Central memory CD8-positive, alpha-beta T cell (primary cell): ENCODE results near the gene C9orf152.

Source experiments
- ATAC-seq: fragments of 150-1000 bp; cut with Tn5 transposase; replicated peaks from 2 replicates; pipeline ENCODE4 v1.10.0; 2022; ENCODE audit warnings: mild to moderate bottlenecking, moderate FRiP score, moderate number of reproducible peaks; ENCODE audit not compliant: poor library complexity, severe bottlenecking; ENCODE audit errors: extremely low read depth
- DNase-seq, 2 donors: peaks; one replicate each; pipeline ENCODE4 v3.0.0; 2021; ENCODE audit warnings: low spot score in 2 of 2
- H3K27ac Mint-ChIP-seq: one replicate; pipeline ENCODE4 v1.8.0; 2022; ENCODE audit warnings: low read depth, mild to moderate bottlenecking, moderate library complexity, mixed read lengths
- H3K27me3 Mint-ChIP-seq: one replicate; pipeline ENCODE4 v1.8.0; 2022; ENCODE audit warnings: mixed read lengths
- H3K36me3 Mint-ChIP-seq: one replicate; pipeline ENCODE4 v1.8.0; 2022; ENCODE audit warnings: mild to moderate bottlenecking, moderate library complexity, mixed read lengths; ENCODE audit not compliant: insufficient read depth
- H3K4me1 Mint-ChIP-seq: one replicate; pipeline ENCODE4 v1.8.0; 2022; ENCODE audit warnings: mixed read lengths
- H3K4me3 Mint-ChIP-seq: one replicate; pipeline ENCODE4 v1.8.0; 2022; ENCODE audit warnings: mild to moderate bottlenecking, moderate library complexity, mixed read lengths
- H3K9me3 Mint-ChIP-seq: one replicate; pipeline ENCODE4 v1.8.0; 2022; ENCODE audit warnings: mixed read lengths

The C9orf152 gene

GRCh38 chr9:110246214-110246613, 38.3 kb upstream of the C9orf152 start:
- DNase-seq = no peak
- no peaks in the 10 kb centered on the region for H3K9me3 Mint-ChIP-seq
- H3K27ac Mint-ChIP-seq = no peak overlapping the region
- H3K4me3 Mint-ChIP-seq = no peak overlapping the region
- peaks cover 18% of the 10 kb centered on the region for H3K36me3 Mint-ChIP-seq
- H3K27me3 Mint-ChIP-seq = no peaks in the 10 kb centered on the region
- H3K4me1 Mint-ChIP-seq = no peaks in the 10 kb centered on the region
- no peak for ATAC-seq

GRCh38 chr9:110244616-110245015, 36.7 kb upstream of the C9orf152 start:
- no peaks in the 10 kb centered on the region for H3K9me3 Mint-ChIP-seq
- H3K27ac Mint-ChIP-seq = no peak overlapping the region
- DNase-seq = no peak
- H3K4me1 Mint-ChIP-seq = no peaks in the 10 kb centered on the region
- H3K36me3 Mint-ChIP-seq = peaks cover 15% of the 10 kb centered on the region
- no peak overlapping the region for H3K4me3 Mint-ChIP-seq
- no peaks in the 10 kb centered on the region for H3K27me3 Mint-ChIP-seq
- no peak for ATAC-seq

- H3K27me3 Mint-ChIP-seq = no peaks in the 10 kb centered on the region
- no peak overlapping the region for H3K4me3 Mint-ChIP-seq
- H3K36me3 Mint-ChIP-seq = peaks cover 10% of the 10 kb centered on the region
- no peaks in the 10 kb centered on the region for H3K4me1 Mint-ChIP-seq
- ATAC-seq (no peak), DNase-seq (no peak)
- H3K27ac Mint-ChIP-seq = no peak overlapping the region
- no peaks in the 10 kb centered on the region for H3K9me3 Mint-ChIP-seq
These were observed 33.9 kb upstream of the C9orf152 start for GRCh38 chr9:110241858-110242321.

- ATAC-seq (no peak), DNase-seq (no peak)
- H3K9me3 Mint-ChIP-seq = no peaks in the 10 kb centered on the region
- no peak overlapping the region for H3K27ac Mint-ChIP-seq
- H3K4me1 Mint-ChIP-seq = no peaks in the 10 kb centered on the region
- no peaks in the 10 kb centered on the region for H3K27me3 Mint-ChIP-seq
- H3K36me3 Mint-ChIP-seq = peaks cover 10% of the 10 kb centered on the region
- no peak overlapping the region for H3K4me3 Mint-ChIP-seq
These were observed 33.4 kb upstream of the C9orf152 start for GRCh38 chr9:110241260-110241857.

GRCh38 chr9:110240198-110240597, 32.2 kb upstream of the C9orf152 start:
- Mint-ChIP-seq H3K27me3 (no peaks in the 10 kb centered on the region), H3K27ac (no peak overlapping the region), H3K9me3 (no peaks in the 10 kb centered on the region), H3K4me1 (no peaks in the 10 kb centered on the region), H3K4me3 (no peak overlapping the region), H3K36me3 (peaks cover 8% of the 10 kb centered on the region)
- DNase-seq (no peak), ATAC-seq (no peak)

- H3K27ac Mint-ChIP-seq = no peak overlapping the region
- H3K4me3 Mint-ChIP-seq = no peak overlapping the region
- ATAC-seq (no peak), DNase-seq (no peak)
- no peaks in the 10 kb centered on the region for H3K9me3 Mint-ChIP-seq
- peaks cover 44% of the 10 kb centered on the region for H3K27me3 Mint-ChIP-seq
- no peaks in the 10 kb centered on the region for H3K36me3 Mint-ChIP-seq
- no peaks in the 10 kb centered on the region for H3K4me1 Mint-ChIP-seq
These were observed 20.4 kb upstream of the C9orf152 start for GRCh38 chr9:110228321-110228720.

GRCh38 chr9:110224583-110224982, 16.6 kb upstream of the C9orf152 start:
- ATAC-seq = no peak
- H3K9me3 Mint-ChIP-seq = no peaks in the 10 kb centered on the region
- no peaks in the 10 kb centered on the region for H3K36me3 Mint-ChIP-seq
- H3K4me1 Mint-ChIP-seq = no peaks in the 10 kb centered on the region
- H3K27ac Mint-ChIP-seq = no peak overlapping the region
- DNase-seq = no peak
- H3K4me3 Mint-ChIP-seq = no peak overlapping the region
- H3K27me3 Mint-ChIP-seq = peaks cover 35% of the 10 kb centered on the region

GRCh38 chr9:110220809-110221208, 12.8 kb upstream of the C9orf152 start:
- H3K36me3 Mint-ChIP-seq = no peaks in the 10 kb centered on the region
- no peaks in the 10 kb centered on the region for H3K4me1 Mint-ChIP-seq
- H3K27ac Mint-ChIP-seq = no peak overlapping the region
- H3K4me3 Mint-ChIP-seq = no peak overlapping the region
- ATAC-seq (no peak), DNase-seq (no peak)
- no peaks in the 10 kb centered on the region for H3K9me3 Mint-ChIP-seq
- peaks cover 38% of the 10 kb centered on the region for H3K27me3 Mint-ChIP-seq

DNA sequence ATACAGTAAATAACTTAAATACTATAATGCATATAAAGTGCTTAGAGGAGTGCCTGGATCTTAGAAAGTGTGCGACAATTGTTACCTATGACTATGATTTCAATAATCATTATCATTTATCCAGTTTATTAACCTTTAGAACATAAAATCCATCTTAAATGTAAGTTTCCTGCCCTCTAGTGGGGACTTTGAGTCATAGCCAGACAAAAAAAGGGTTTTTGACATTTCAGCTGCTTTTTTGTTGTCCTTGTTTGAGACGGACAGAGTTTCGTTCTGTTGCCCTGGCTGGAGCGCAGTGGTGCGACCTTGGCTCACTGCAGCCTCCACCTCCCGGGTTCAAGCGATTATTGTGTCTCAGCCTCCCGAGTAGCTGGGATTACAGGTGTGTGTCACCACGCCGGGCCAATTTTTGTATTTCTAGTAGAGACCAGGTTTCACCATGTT, 9.7 kb upstream of the C9orf152 start:
- H3K4me3 Mint-ChIP-seq = no peak overlapping the region
- H3K27ac Mint-ChIP-seq = no peak overlapping the region
- peaks cover 23% of the 10 kb centered on the region for H3K27me3 Mint-ChIP-seq
- no peaks in the 10 kb centered on the region for H3K36me3 Mint-ChIP-seq
- H3K9me3 Mint-ChIP-seq = no peaks in the 10 kb centered on the region
- H3K4me1 Mint-ChIP-seq = no peaks in the 10 kb centered on the region
- no peak for ATAC-seq
- no peak for DNase-seq

GRCh38 chr9:110214586-110215355, 6.8 kb upstream of the C9orf152 start:
- no peaks in the 10 kb centered on the region for H3K9me3 Mint-ChIP-seq
- no peak for DNase-seq
- H3K4me3 Mint-ChIP-seq = no peak overlapping the region
- no peaks in the 10 kb centered on the region for H3K4me1 Mint-ChIP-seq
- ATAC-seq = no peak
- H3K27ac Mint-ChIP-seq = no peak overlapping the region
- H3K36me3 Mint-ChIP-seq = no peaks in the 10 kb centered on the region
- peaks cover 23% of the 10 kb centered on the region for H3K27me3 Mint-ChIP-seq

DNA sequence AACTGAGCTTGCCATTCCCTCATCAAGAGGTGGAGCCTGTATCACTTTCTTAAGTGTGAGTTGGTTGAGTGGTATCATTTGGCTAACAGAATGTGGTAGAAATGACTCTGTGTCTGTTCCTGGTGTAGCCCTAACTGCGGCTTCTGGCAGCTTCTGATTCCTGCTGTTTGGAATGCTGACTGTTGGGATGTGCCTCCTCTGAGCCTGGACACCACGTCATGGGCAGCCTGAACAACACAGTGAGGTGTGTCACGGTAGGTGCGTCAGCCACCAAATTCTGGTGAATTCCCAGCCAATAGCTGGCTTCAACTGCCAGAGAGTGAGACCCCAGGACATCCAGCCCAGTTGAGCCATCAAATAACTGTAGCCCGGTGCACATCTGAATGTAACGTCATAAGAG, 6.1 kb upstream of the C9orf152 start:
- ATAC-seq (no peak), DNase-seq (no peak)
- H3K4me3 Mint-ChIP-seq = no peak overlapping the region
- H3K27ac Mint-ChIP-seq = no peak overlapping the region
- no peaks in the 10 kb centered on the region for H3K4me1 Mint-ChIP-seq
- H3K9me3 Mint-ChIP-seq = no peaks in the 10 kb centered on the region
- H3K27me3 Mint-ChIP-seq = peaks cover 16% of the 10 kb centered on the region
- no peaks in the 10 kb centered on the region for H3K36me3 Mint-ChIP-seq

DNA sequence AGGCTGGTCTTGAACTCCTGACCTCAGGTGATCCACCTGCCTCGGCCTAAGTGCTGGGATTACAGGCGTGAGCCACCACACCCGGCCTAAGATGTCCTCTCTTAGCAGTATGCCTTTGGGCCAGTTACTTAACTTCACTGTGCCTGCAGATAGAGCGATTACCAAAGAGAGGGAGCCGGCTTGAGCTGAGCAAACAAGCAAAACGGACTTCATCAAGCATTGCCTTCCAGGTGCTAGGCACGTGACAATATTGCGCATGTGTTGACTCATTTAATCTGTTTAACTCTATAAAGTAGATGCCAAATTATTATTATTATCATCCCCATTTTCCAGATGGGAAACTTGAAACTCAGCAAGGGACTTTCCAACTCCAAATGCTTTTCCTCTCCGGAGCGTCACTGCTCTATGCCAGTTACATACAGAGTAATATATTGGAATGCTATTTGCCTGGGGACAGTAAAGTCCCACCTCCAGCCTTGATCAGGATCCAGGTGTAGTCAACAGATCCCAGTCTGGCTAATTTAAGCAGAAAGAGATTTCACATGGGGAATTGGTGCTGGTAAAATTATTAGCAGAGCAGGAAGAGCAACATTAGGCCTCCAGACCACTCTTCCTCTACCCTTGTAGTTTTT, 5.6 kb upstream of the C9orf152 start:
- DNase-seq (no peak), ATAC-seq (no peak)
- no peaks in the 10 kb centered on the region for H3K9me3 Mint-ChIP-seq
- no peaks in the 10 kb centered on the region for H3K36me3 Mint-ChIP-seq
- no peak overlapping the region for H3K27ac Mint-ChIP-seq
- H3K4me3 Mint-ChIP-seq = no peak overlapping the region
- no peaks in the 10 kb centered on the region for H3K4me1 Mint-ChIP-seq
- peaks cover 16% of the 10 kb centered on the region for H3K27me3 Mint-ChIP-seq
